Fibroblast of mammary gland (primary cell): ENCODE data around the gene DNASE1L2.
"Not testable (repeated sequence)": the region's sequence is repeated elsewhere in the genome, so short reads cannot be mapped to it uniquely, and the experiment has no call there.

Experiments
- DNase-seq: peaks from one replicate; pipeline ENCODE4 v3.0.0-alpha.2; 2010; ENCODE audit warnings: low read depth
- H3K4me3 ChIP-seq: 2 replicates; pipeline ENCODE4 v1.5.1; 2011; ENCODE audit warnings: low read depth, mild to moderate bottlenecking, low read length, moderate library complexity; ENCODE audit not compliant: control insufficient read depth
- CTCF ChIP-seq: conservative IDR thresholded peaks from 2 replicates; pipeline ENCODE4 v1.5.1; 2011; ENCODE audit warnings: low read depth, low read length, inconsistent platforms; ENCODE audit not compliant: control insufficient read depth, insufficient read depth

Gene DNASE1L2

GRCh38 chr16:2200313-2200712 lies 35.9 kb upstream of the DNASE1L2 start:
- no peak for TF ChIP-seq CTCF
- H3K4me3 ChIP-seq, result no peak overlapping the region
- DNase-seq, result no peak

- H3K4me3 ChIP-seq, DNase-seq: not testable (repeated sequence)
These were observed 33.0 kb upstream of the DNASE1L2 start for GRCh38 chr16:2203119-2203688.

GRCh38 chr16:2204416-2205103 lies 31.7 kb upstream of the DNASE1L2 start:
- peak overlapping the region; percentile 84 for H3K4me3 ChIP-seq
- TF ChIP-seq CTCF, result no peak
- no peak for DNase-seq

- TF ChIP-seq CTCF, result no peak
- DNase-seq, result peak; percentile 81
- H3K4me3 ChIP-seq, result peak within 1 kb of the TSS; percentile 84
These were observed 30.9 kb upstream of the DNASE1L2 start, which contains the start of gene MLST8 for GRCh38 chr16:2205104-2205966. TSS of gene MLST8 (plus strand) at chr16:2205454. CDS start at chr16:2206086, 632 bp downstream.

- H3K4me3 ChIP-seq, result peak overlapping the region; percentile 84
- TF ChIP-seq CTCF, result no peak
- DNase-seq, result no peak
These were observed 30.3 kb upstream of the DNASE1L2 start for GRCh38 chr16:2205967-2206313.

- peak overlapping the region; percentile 84 for H3K4me3 ChIP-seq
- no peak for TF ChIP-seq CTCF
- no peak for DNase-seq
These were observed 29.8 kb upstream of the DNASE1L2 start for GRCh38 chr16:2206420-2206779.

- H3K4me3 ChIP-seq, result no peak overlapping the region
- no peak for DNase-seq
- no peak for TF ChIP-seq CTCF
These were observed 29.3 kb upstream of the DNASE1L2 start for GRCh38 chr16:2206780-2207433.
